GM12878 (cell line): Measurements from ENCODE around the gene SCAANT1. TPM values are rescaled to one million over a fixed set of nuclear protein-coding genes. Genes with fewer than 3 reads are reported as not detected.

Source experiments
- ATAC-seq: fragments of 200-7000 bp; cut with Tn5 transposase; 3 replicates; pipeline ENCODE4 v1.9.1; 2020; ENCODE audit warnings: mild to moderate bottlenecking, moderate library complexity
- BruUV-seq: library from RNA; stranded (reverse); fragments of 400-500 nt; replicated peaks from 2 replicates; lab custom pipeline; 2021; lab: Mats Ljungman, UMichigan
- CTCF ChIA-PET: fragments of 300-600 bp; sonication (Branson Sonifier 250); formaldehyde crosslinking; extraction: SDS; loops from one replicate; lab custom pipeline; 2021; ENCODE audit warnings: inconsistent platforms; lab: Yijun Ruan, JAX
- POLR2A ChIA-PET: fragments of 350-600 bp; formaldehyde crosslinking; extraction: SDS; loops from one replicate; lab custom pipeline; 2021; ENCODE audit warnings: inconsistent platforms; lab: Charles Lee
- RAD21 ChIA-PET: fragments of 300-600 bp; sonication (Branson Sonifier 250); formaldehyde crosslinking; loops from one replicate; lab custom pipeline; 2023; ENCODE audit warnings: antibody characterized with exemption; ENCODE audit not compliant: unreplicated experiment; lab: Charles Lee
- SMC1A ChIA-PET: fragments of 300-600 bp; sonication (Branson Sonifier 250); formaldehyde crosslinking; loops from one replicate; lab custom pipeline; 2023; ENCODE audit not compliant: unreplicated experiment, uncharacterized antibody; lab: Charles Lee
- DNase-seq: peaks from one replicate; pipeline ENCODE4 v3.0.0-alpha.2; 2011; ENCODE audit warnings: low read depth, low spot score
- FAIRE-seq: peaks from 3 replicates; lab custom pipeline; 2011; peaks lifted over from hg19 to GRCh38; lab: Jason Lieb, UNC
- H2AFZ ChIP-seq: 2 replicates; pipeline ENCODE4 v1.6.0; 2011; ENCODE audit warnings: low read depth, low read length, control low read depth; ENCODE audit not compliant: control insufficient read depth
- H3K27ac ChIP-seq: 2 replicates; pipeline ENCODE4 v1.5.1; 2011; ENCODE audit warnings: control low read depth; ENCODE audit not compliant: control insufficient read depth, insufficient read depth
- H3K27me3 ChIP-seq, 2 experiments: replicated peaks in 1 of 2; 2 replicates each; pipeline versions ENCODE4 v1.6.0 to v1.6.1; 2011; ENCODE audit warnings: low read length in 1 of 2; ENCODE audit not compliant: control insufficient read depth in 2 of 2, insufficient read depth in 2 of 2
- H3K36me3 ChIP-seq, 2 experiments: 2 replicates each; pipeline ENCODE4 v1.5.1; 2011; ENCODE audit warnings: low read length in 1 of 2; ENCODE audit not compliant: control insufficient read depth in 2 of 2, insufficient read depth in 2 of 2
- H3K4me1 ChIP-seq: 2 replicates; pipeline ENCODE4 v1.6.1; 2011; ENCODE audit warnings: mild to moderate bottlenecking, low read length, moderate library complexity, mixed read lengths; ENCODE audit not compliant: control insufficient read depth, insufficient read depth
- H3K4me2 ChIP-seq: 2 replicates; pipeline ENCODE4 v1.6.0; 2011; ENCODE audit warnings: control low read depth; ENCODE audit not compliant: control insufficient read depth, insufficient read depth
- H3K4me3 ChIP-seq: fragments of 200-600 bp; sonication (generic); 2 replicates; pipeline ENCODE4 v1.5.1; 2016
- H3K79me2 ChIP-seq: 2 replicates; pipeline ENCODE4 v1.6.0; 2011; ENCODE audit warnings: low read length; ENCODE audit not compliant: control insufficient read depth, insufficient read depth
- H3K9ac ChIP-seq: 2 replicates; pipeline ENCODE4 v1.8.0; 2011; ENCODE audit warnings: low read length, control low read depth, mixed read lengths; ENCODE audit not compliant: control insufficient read depth, insufficient read depth
- H3K9me3 ChIP-seq: replicated peaks from 3 replicates; pipeline ENCODE4 v1.5.1; 2011; ENCODE audit warnings: mild to moderate bottlenecking, low read length; ENCODE audit not compliant: control insufficient read depth, insufficient read depth
- H4K20me1 ChIP-seq: 2 replicates; pipeline ENCODE4 v1.6.0; 2011; ENCODE audit not compliant: control insufficient read depth, insufficient read depth
- BMI1 ChIP-seq: fragments of 450-650 bp; IDR thresholded peaks from 2 replicates; pipeline ENCODE4 v1.6.1; 2016; ENCODE audit warnings: mild to moderate bottlenecking, moderate library complexity, borderline replicate concordance
- CBX3 ChIP-seq: fragments of 200-600 bp; sonication (generic); IDR thresholded peaks from 2 replicates; pipeline ENCODE4 v1.6.1; 2016; ENCODE audit warnings: low read depth, borderline replicate concordance
- CEBPZ ChIP-seq: fragments of 150-350 bp; IDR thresholded peaks from 2 replicates; pipeline ENCODE4 v1.6.1; 2016; ENCODE audit warnings: low read depth, low read length
- CUX1 ChIP-seq: IDR thresholded peaks from 2 replicates; pipeline ENCODE4 v1.6.1; 2012; ENCODE audit warnings: improper control_type of control experiment, low read depth, low read length; ENCODE audit not compliant: insufficient replicate concordance
- ETV6 ChIP-seq, 2 experiments: fragments of 450-650 bp in 1 of 2; IDR thresholded peaks in 1 of 2; conservative IDR thresholded peaks in 1 of 2; 2 replicates each; pipeline ENCODE4 v1.6.1; 2014; ENCODE audit warnings: antibody characterized with exemption in 1 of 2, borderline replicate concordance in 1 of 2, low read depth in 1 of 2, mild to moderate bottlenecking in 1 of 2, moderate library complexity in 1 of 2
- MEF2A ChIP-seq: IDR thresholded peaks from 2 replicates; pipeline ENCODE4 v1.6.1; 2011; ENCODE audit warnings: low read depth, mild to moderate bottlenecking, low read length, moderate library complexity; ENCODE audit not compliant: insufficient read depth
- MLLT1 ChIP-seq: fragments of 450-650 bp; IDR thresholded peaks from 2 replicates; pipeline ENCODE4 v1.6.1; 2016; ENCODE audit warnings: mild to moderate bottlenecking
- NR2C1 ChIP-seq: fragments of 450-650 bp; IDR thresholded peaks from 2 replicates; pipeline ENCODE4 v1.6.1; 2017; ENCODE audit warnings: antibody characterized with exemption, mild to moderate bottlenecking, moderate library complexity
- RB1 ChIP-seq: fragments of 450-650 bp; formaldehyde crosslinking; IDR thresholded peaks from 2 replicates; pipeline ENCODE4 v1.6.1; 2017; ENCODE audit warnings: mild to moderate bottlenecking, borderline replicate concordance
- ZSCAN29 ChIP-seq: fragments of 450-650 bp; IDR thresholded peaks from 2 replicates; pipeline ENCODE4 v1.6.1; 2017; ENCODE audit warnings: mild to moderate bottlenecking, moderate library complexity
- in situ Hi-C: fragments of 300-500 bp; cut with MboI; formaldehyde crosslinking; loops from 9 replicates; pipeline ENCODE4 v1.14.3; 2018; ENCODE audit warnings: mixed read lengths
- intact Hi-C: fragments of 100-400 bp; cut with micrococcal nuclease; formaldehyde crosslinking; loops from one replicate; pipeline ENCODE4 v1.14.2; 2022; ENCODE audit not compliant: unreplicated experiment
- polyA plus RNA-seq, 11 experiments: library from polyadenylated mRNA; depleted of rRNA in 4 of 11; unstranded in 6 of 11; stranded (reverse) in 5 of 11; fragments of >200 nt; fragmentation: Nextera tagmentation in 4 of 11; fragmentation: Illumina TruSeq in 1 of 11; extraction: Ambion mirVana in 4 of 11; extraction: Trizol in 1 of 11; gene quantifications; 1 replicate in 1 of 11; 2 replicates in 10 of 11; pipeline versions ENCODE4 v1.2.1 to v1.2.3, GENCODE V29; 2011 to 2016; ENCODE audit warnings: inconsistent platforms in 2 of 11, missing spikeins in 2 of 11, low read depth in 1 of 11
- total RNA-seq, 4 experiments: library from RNA; depleted of rRNA in 3 of 4; stranded (reverse); fragments of >200 nt in 3 of 4; fragmentation: Illumina TruSeq in 1 of 4; extraction: Trizol in 1 of 4; gene quantifications; 2 replicates each; pipeline versions ENCODE4 v1.2.1 to v1.2.3, GENCODE V29; 2013 to 2021

The SCAANT1 gene
- total and polyA plus RNA-seq, 10 of the 15 experiments (the other 5 are each of a cell fraction or from before 2014, with no cell fraction given), result 0.60 to 1.7 (median 0.95) TPM; not detected in 6

- Histone ChIP-seq H3K27me3 (no peaks in the 10 kb centered on the region), H3K4me1 (peaks cover 8% of the 10 kb centered on the region), H3K79me2 (peaks cover 17% of the 10 kb centered on the region), H3K9ac (no peak overlapping the region), H3K4me3 (no peak overlapping the region), H3K27ac (no peak overlapping the region), H3K36me3 (peaks cover 2 to 3% of the 10 kb centered on the region in 2 experiments), H3K9me3 (no peaks in the 10 kb centered on the region), H3K4me2 (no peak overlapping the region), H4K20me1 (0 out of 2 replicates have a peak, but pooled peaks cover 4% of the 10 kb centered on the region), H2AFZ (no peak overlapping the region)
- FAIRE-seq (no peak), DNase-seq (no peak), ATAC-seq (no peak)
- in situ Hi-C loops, result no loop called here
- SMC1A ChIA-PET, result interaction anchor here (0.8 to 1.0 kb wide), 2 partner anchors 10 to 76 kb away, joined by 3 read pairs; no protein-coding TSS in a partner anchor
- POLR2A ChIA-PET, result no interaction called here
- RAD21 ChIA-PET, result interaction anchor here (1.1 kb wide), 1 partner anchor 15 kb away, joined by 3 read pairs; no protein-coding TSS in a partner anchor
- CTCF ChIA-PET, result interaction anchor here (0.7 to 1.3 kb wide), 6 partner anchors 13 to 483 kb away, joined by 3 to 4 read pairs (median 3); no protein-coding TSS in a partner anchor
- TF ChIP-seq ETV6 (conservative IDR thresholded peaks at IDR 0.05 in 1 of 2, IDR thresholded peaks at IDR 0.05 in 1 of 2; ENCODE audit: borderline replicate concordance in 1 of 2, low read depth in 1 of 2) (no peak), RB1 (no peak), MEF2A (no peak), CEBPZ (no peak), CBX3 (no peak), ZSCAN29 (no peak), BMI1 (no peak), MLLT1 (no peak), CUX1 (no peak), NR2C1 (no peak)
- BruUV-seq, result no TSS peak
- intact Hi-C loops, result no loop called here
These were observed 31.5 kb upstream of the SCAANT1 start for GRCh38 chr3:63943678-63944077.
